Upper lobe of left lung (tissue), 4 donors: Measurements from ENCODE around the gene TMCC1.

Experiments used
- CTCF ChIP-seq, 6 experiments: fragments of 450-650 bp in 4 of 6; fragments of 200-600 bp in 2 of 6; sonication (generic) in 2 of 6; IDR thresholded peaks; one replicate each; pipeline ENCODE4 v1.5.1; 2016 to 2019; ENCODE audit warnings: antibody characterized with exemption in 6 of 6
- POLR2A ChIP-seq, 4 donors: fragments of 450-650 bp; IDR thresholded peaks; one replicate each; pipeline ENCODE4 v1.5.1; 2016 to 2017; ENCODE audit warnings: antibody characterized with exemption in 4 of 4, mild to moderate bottlenecking in 2 of 4
- POLR2AphosphoS5 ChIP-seq, 2 donors: sonication (generic); formaldehyde crosslinking; IDR thresholded peaks; one replicate each; pipeline ENCODE4 v1.5.1; 2017; ENCODE audit warnings: antibody characterized with exemption in 2 of 2

DNA sequence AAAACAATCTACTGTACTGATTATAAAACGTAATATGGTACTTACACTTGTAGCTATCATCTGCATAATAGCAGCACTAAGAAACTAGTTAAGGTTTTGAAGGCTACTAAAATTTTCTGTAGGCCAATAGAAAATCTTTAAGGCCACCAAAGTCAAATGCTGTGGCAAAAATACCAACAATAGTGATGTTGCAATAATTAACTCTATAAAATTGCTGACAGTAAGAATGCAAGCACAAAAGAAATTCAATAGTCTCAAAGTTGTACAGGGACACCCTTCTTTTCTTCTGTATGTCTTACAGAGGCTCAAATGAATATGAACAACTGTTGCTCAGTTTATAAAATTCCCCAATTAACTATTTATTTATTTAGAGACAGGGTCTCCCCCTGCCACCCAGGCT, 62.0 kb downstream of the TMCC1 start:
- TF ChIP-seq CTCF (IDR thresholded peaks at IDR 0.05) (no peak), POLR2AphosphoS5 (IDR thresholded peaks at IDR 0.05) (no peak), POLR2A (IDR thresholded peaks at IDR 0.05) (no peak)
